GM18873 (cell line): ENCODE measurements around the gene POU2F1.

Experiments
- ATAC-seq: cut with Tn5 transposase; IDR thresholded peaks from one replicate; pipeline ENCODE4 v1.9.1; 2021; ENCODE audit warnings: mild to moderate bottlenecking, moderate library complexity, moderate number of reproducible peaks; ENCODE audit not compliant: unreplicated experiment, low FRiP score

The POU2F1 gene

GRCh38 chr1:167220537-167221125, at the start of gene POU2F1:
TSS of gene POU2F1 (plus strand) at chr1:167220886. CDS start at chr1:167220898, 12 bp downstream.
- peak; percentile 45 for ATAC-seq

GRCh38 chr1:167171286-167171929, 49.3 kb upstream of the POU2F1 start:
- no peak for ATAC-seq

GRCh38 chr1:167173516-167174184, 47.0 kb upstream of the POU2F1 start:
- no peak for ATAC-seq

- ATAC-seq: no peak
Measured at GRCh38 chr1:167175901-167176300, 44.8 kb upstream of the POU2F1 start.

- no peak for ATAC-seq
Measured at GRCh38 chr1:167178831-167179230, 41.9 kb upstream of the POU2F1 start.

GRCh38 chr1:167182571-167183320, 37.9 kb upstream of the POU2F1 start:
- ATAC-seq: no peak

GRCh38 chr1:167184081-167184480, 36.6 kb upstream of the POU2F1 start:
- ATAC-seq: no peak

GRCh38 chr1:167185062-167185461, 35.6 kb upstream of the POU2F1 start:
- no peak for ATAC-seq

- no peak for ATAC-seq
Measured at GRCh38 chr1:167185974-167186657, 34.6 kb upstream of the POU2F1 start.

GRCh38 chr1:167186771-167187170, 33.9 kb upstream of the POU2F1 start:
- ATAC-seq: no peak

- no peak for ATAC-seq
Measured at GRCh38 chr1:167190747-167191237, 29.9 kb upstream of the POU2F1 start.

- no peak for ATAC-seq
Measured at GRCh38 chr1:167191958-167192357, 28.7 kb upstream of the POU2F1 start.

GRCh38 chr1:167194182-167194581, 26.5 kb upstream of the POU2F1 start:
- ATAC-seq: no peak

GRCh38 chr1:167196166-167196565, 24.5 kb upstream of the POU2F1 start:
- no peak for ATAC-seq

GRCh38 chr1:167197236-167197635, 23.4 kb upstream of the POU2F1 start:
- ATAC-seq: no peak

- ATAC-seq: no peak
Measured at GRCh38 chr1:167197692-167198091, 23.0 kb upstream of the POU2F1 start.

GRCh38 chr1:167198518-167199133, 22.1 kb upstream of the POU2F1 start:
- no peak for ATAC-seq

GRCh38 chr1:167199656-167200055, 21.0 kb upstream of the POU2F1 start:
- ATAC-seq: no peak

GRCh38 chr1:167200272-167200671, 20.4 kb upstream of the POU2F1 start:
- no peak for ATAC-seq

- ATAC-seq: no peak
Measured at GRCh38 chr1:167200749-167201148, 19.9 kb upstream of the POU2F1 start.
